GM12878 (cell line): Measurements from ENCODE around the gene ZNF469. TPM values are rescaled to one million over a fixed set of nuclear protein-coding genes. Genes with fewer than 3 reads are reported as not detected.

Experiments used
- BCLAF1 ChIP-seq: fragments of 450-650 bp; IDR thresholded peaks from 2 replicates; pipeline ENCODE4 v1.6.1; 2017; ENCODE audit warnings: antibody characterized with exemption, mild to moderate bottlenecking, moderate library complexity
- CEBPZ ChIP-seq: fragments of 150-350 bp; IDR thresholded peaks from 2 replicates; pipeline ENCODE4 v1.6.1; 2016; ENCODE audit warnings: low read depth, low read length
- DPF2 ChIP-seq: fragments of 450-650 bp; IDR thresholded peaks from 2 replicates; pipeline ENCODE4 v1.6.1; 2017; ENCODE audit warnings: mild to moderate bottlenecking
- GABPA ChIP-seq: IDR thresholded peaks from 2 replicates; pipeline ENCODE4 v1.6.1; 2014; ENCODE audit warnings: antibody characterized with exemption, low read depth, mild to moderate bottlenecking, inconsistent platforms
- MXI1 ChIP-seq: fragments of 150-350 bp; IDR thresholded peaks from 2 replicates; pipeline ENCODE4 v1.6.1; 2011; ENCODE audit warnings: low read depth, mild to moderate bottlenecking, inconsistent platforms, low read length, improper control_type of control experiment
- PKNOX1 ChIP-seq: fragments of 450-650 bp; IDR thresholded peaks from 2 replicates; pipeline ENCODE4 v1.6.1; 2016; ENCODE audit warnings: mild to moderate bottlenecking
- POLR2A ChIP-seq: IDR thresholded peaks from 2 replicates; pipeline ENCODE4 v1.6.1; 2011; ENCODE audit warnings: low read depth, mild to moderate bottlenecking, low read length
- POLR2AphosphoS5 ChIP-seq: IDR thresholded peaks from 2 replicates; pipeline ENCODE4 v1.6.1; 2011; ENCODE audit warnings: mild to moderate bottlenecking, low read length, inconsistent platforms
- RELB ChIP-seq: fragments of 450-650 bp; IDR thresholded peaks from 2 replicates; pipeline ENCODE4 v1.6.1; 2017; ENCODE audit warnings: low read depth, mild to moderate bottlenecking, moderate library complexity
- RFX5 ChIP-seq: IDR thresholded peaks from 2 replicates; pipeline ENCODE4 v1.6.1; 2011; ENCODE audit warnings: low read depth, low read length, improper control_type of control experiment
- SKIL ChIP-seq: fragments of 450-650 bp; IDR thresholded peaks from 2 replicates; pipeline ENCODE4 v1.6.1; 2017; ENCODE audit warnings: mild to moderate bottlenecking, low read depth, inconsistent platforms; ENCODE audit not compliant: poor library complexity, severe bottlenecking
- SP1 ChIP-seq: IDR thresholded peaks from one replicate; pipeline ENCODE4 v1.6.1; 2011; ENCODE audit warnings: low read depth, low read length
- ZBTB33 ChIP-seq: fragments of 450-650 bp; IDR thresholded peaks from 2 replicates; pipeline ENCODE4 v1.6.1; 2017; ENCODE audit warnings: mild to moderate bottlenecking
- polyA plus RNA-seq, 11 experiments: library from polyadenylated mRNA; depleted of rRNA in 4 of 11; unstranded in 6 of 11; stranded (reverse) in 5 of 11; fragments of >200 nt; fragmentation: Nextera tagmentation in 4 of 11; fragmentation: Illumina TruSeq in 1 of 11; extraction: Ambion mirVana in 4 of 11; extraction: Trizol in 1 of 11; gene quantifications; 1 replicate in 1 of 11; 2 replicates in 10 of 11; pipeline versions ENCODE4 v1.2.1 to v1.2.3, GENCODE V29; 2011 to 2016; ENCODE audit warnings: inconsistent platforms in 2 of 11, missing spikeins in 2 of 11, low read depth in 1 of 11
- total RNA-seq, 4 experiments: library from RNA; depleted of rRNA in 3 of 4; stranded (reverse); fragments of >200 nt in 3 of 4; fragmentation: Illumina TruSeq in 1 of 4; extraction: Trizol in 1 of 4; gene quantifications; 2 replicates each; pipeline versions ENCODE4 v1.2.1 to v1.2.3, GENCODE V29; 2013 to 2021

Gene ZNF469
- total and polyA plus RNA-seq, 10 of the 15 experiments (the other 5 are each of a cell fraction or from before 2014, with no cell fraction given) = 0.01 to 0.21 (median 0.04) TPM; not detected in 3

GRCh38 chr16:88430524-88431446 lies 48.0 kb downstream of the ZNF469 start (continued):
- TF ChIP-seq BCLAF1 (no peak), ZBTB33 (no peak), GABPA (no peak), RFX5 (no peak), POLR2AphosphoS5 (peak; percentile 38; the same call in 1 of the 2 replicates), DPF2 (peak; percentile 57), SKIL (no peak), MXI1 (no peak), PKNOX1 (no peak), RELB (no peak), POLR2A (peak; percentile 45; the same call in 1 of the 2 replicates), CEBPZ (no peak), SP1 (no peak)
